ENCODE results near the gene LAX1.

DNA sequence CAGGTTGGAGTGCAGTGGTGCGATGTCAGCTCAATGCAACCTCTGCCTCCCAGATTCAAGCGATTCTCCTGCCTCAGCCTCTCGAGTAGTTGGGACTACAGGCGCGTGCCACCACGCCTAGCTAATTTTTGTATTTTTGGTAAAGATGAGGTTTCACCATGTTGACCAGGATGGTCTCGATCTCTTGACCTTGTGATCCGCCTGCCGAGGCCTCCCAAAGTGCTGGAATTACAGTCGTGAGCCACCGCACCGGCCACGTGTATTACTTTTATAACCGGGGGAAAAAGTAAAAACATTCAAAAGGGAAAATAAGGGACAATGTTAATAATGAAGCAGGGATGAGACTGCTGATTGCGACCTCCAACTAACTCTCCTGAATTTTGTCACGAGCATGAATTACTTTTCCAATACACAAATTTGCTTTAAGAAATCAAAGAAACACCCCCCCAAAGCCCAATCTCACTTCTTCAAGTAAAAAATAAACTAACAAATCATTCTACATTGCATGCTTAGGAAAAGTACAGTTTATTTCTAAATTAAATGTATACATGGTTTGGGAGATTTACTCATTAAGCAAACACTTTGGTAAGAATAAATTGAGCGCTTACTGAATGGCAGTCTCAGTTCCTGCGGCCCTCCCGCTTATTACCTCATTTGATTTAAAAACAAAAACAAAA is 29.9 kb downstream of the LAX1 start:
- TF ChIP-seq, protein P1, sequence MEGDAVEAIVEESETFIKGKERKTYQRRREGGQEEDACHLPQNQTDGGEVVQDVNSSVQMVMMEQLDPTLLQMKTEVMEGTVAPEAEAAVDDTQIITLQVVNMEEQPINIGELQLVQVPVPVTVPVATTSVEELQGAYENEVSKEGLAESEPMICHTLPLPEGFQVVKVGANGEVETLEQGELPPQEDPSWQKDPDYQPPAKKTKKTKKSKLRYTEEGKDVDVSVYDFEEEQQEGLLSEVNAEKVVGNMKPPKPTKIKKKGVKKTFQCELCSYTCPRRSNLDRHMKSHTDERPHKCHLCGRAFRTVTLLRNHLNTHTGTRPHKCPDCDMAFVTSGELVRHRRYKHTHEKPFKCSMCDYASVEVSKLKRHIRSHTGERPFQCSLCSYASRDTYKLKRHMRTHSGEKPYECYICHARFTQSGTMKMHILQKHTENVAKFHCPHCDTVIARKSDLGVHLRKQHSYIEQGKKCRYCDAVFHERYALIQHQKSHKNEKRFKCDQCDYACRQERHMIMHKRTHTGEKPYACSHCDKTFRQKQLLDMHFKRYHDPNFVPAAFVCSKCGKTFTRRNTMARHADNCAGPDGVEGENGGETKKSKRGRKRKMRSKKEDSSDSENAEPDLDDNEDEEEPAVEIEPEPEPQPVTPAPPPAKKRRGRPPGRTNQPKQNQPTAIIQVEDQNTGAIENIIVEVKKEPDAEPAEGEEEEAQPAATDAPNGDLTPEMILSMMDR (IDR thresholded peaks at IDR 0.05), result no peak
- no peak for TF ChIP-seq POLR2A (IDR thresholded peaks at IDR 0.05)
- TF ChIP-seq EP300 (IDR thresholded peaks at IDR 0.05), result no peak
- no peak for TF ChIP-seq POLR2AphosphoS5 (IDR thresholded peaks at IDR 0.05)
